DND-41 (cell line): ENCODE data around the gene ANKFN1.

Source experiments
- ATAC-seq: fragments of 200-7000 bp; cut with Tn5 transposase; 3 replicates; pipeline ENCODE4 v1.9.1; 2021; ENCODE audit warnings: low read depth; ENCODE audit not compliant: insufficient read depth
- DNase-seq: peaks from one replicate; pipeline ENCODE4 v3.0.0-alpha.2; 2020
- H2AFZ ChIP-seq: 2 replicates; pipeline ENCODE4 v1.6.0; 2012; ENCODE audit warnings: low read depth, low read length
- H3K27ac ChIP-seq: 2 replicates; pipeline ENCODE4 v1.5.1; 2012; ENCODE audit warnings: low read length, inconsistent platforms
- H3K27me3 ChIP-seq: fragments of 200-600 bp; sonication (generic); 2 replicates; pipeline ENCODE4 v1.6.0; 2012; ENCODE audit warnings: low read length, mild to moderate bottlenecking, inconsistent platforms; ENCODE audit not compliant: insufficient read depth, poor library complexity
- H3K36me3 ChIP-seq: 2 replicates; pipeline ENCODE4 v1.5.1; 2012; ENCODE audit warnings: low read length, inconsistent platforms; ENCODE audit not compliant: insufficient read depth
- H3K4me1 ChIP-seq: 2 replicates; pipeline ENCODE4 v1.5.1; 2012; ENCODE audit warnings: mild to moderate bottlenecking, low read length; ENCODE audit not compliant: insufficient read depth
- H3K4me2 ChIP-seq: 2 replicates; pipeline ENCODE4 v1.6.0; 2012; ENCODE audit warnings: mild to moderate bottlenecking, moderate library complexity, low read length, inconsistent platforms; ENCODE audit not compliant: insufficient read depth
- H3K4me3 ChIP-seq, 2 experiments: fragments of 200-600 bp in 1 of 2; shearing (Covaris generic) in 1 of 2; 2 replicates each; pipeline ENCODE4 v1.5.1; 2012 to 2016; ENCODE audit warnings: inconsistent platforms in 2 of 2, low read length in 2 of 2, mild to moderate bottlenecking in 2 of 2, low read depth in 1 of 2, moderate library complexity in 1 of 2
- H3K79me2 ChIP-seq: 2 replicates; pipeline ENCODE4 v1.6.0; 2012; ENCODE audit warnings: low read length, inconsistent platforms; ENCODE audit not compliant: insufficient read depth
- H3K9ac ChIP-seq: 2 replicates; pipeline ENCODE4 v1.6.0; 2012; ENCODE audit warnings: low read depth, mild to moderate bottlenecking, inconsistent platforms, low read length, moderate library complexity
- H3K9me3 ChIP-seq: 2 replicates; pipeline ENCODE4 v1.5.1; 2012; ENCODE audit warnings: low read length, moderate library complexity, mild to moderate bottlenecking, inconsistent platforms; ENCODE audit not compliant: insufficient read depth, severe bottlenecking
- H4K20me1 ChIP-seq: 2 replicates; pipeline ENCODE4 v1.6.0; 2012; ENCODE audit warnings: low read length; ENCODE audit not compliant: insufficient read depth
- CTCF ChIP-seq: IDR thresholded peaks from 2 replicates; pipeline ENCODE4 v1.5.1; 2012; ENCODE audit warnings: borderline replicate concordance, low read length, moderate library complexity, mild to moderate bottlenecking; ENCODE audit not compliant: poor library complexity, severe bottlenecking; ENCODE audit errors: extremely low read depth
- EZH2 ChIP-seq: IDR thresholded peaks from 3 replicates; pipeline ENCODE4 v1.6.1; 2012; ENCODE audit warnings: borderline replicate concordance, low read depth, mild to moderate bottlenecking, moderate library complexity, low read length, inconsistent platforms; ENCODE audit not compliant: severe bottlenecking

The ANKFN1 gene

GRCh38 chr17:56289321-56289720 is 136.0 kb downstream of the ANKFN1 start:
- Histone ChIP-seq H2AFZ (peak overlapping the region; percentile 23), H3K9me3 (no peaks in the 10 kb centered on the region), H3K27me3 (no peaks in the 10 kb centered on the region), H3K36me3 (no peaks in the 10 kb centered on the region), H3K79me2 (no peaks in the 10 kb centered on the region), H3K9ac (no peak overlapping the region; the same call in 1 of the 2 replicates), H3K4me1 (peaks cover 52% of the 10 kb centered on the region), H4K20me1 (no peaks in the 10 kb centered on the region), H3K27ac (peak overlapping the region; percentile 95), H3K4me2 (no peak overlapping the region), H3K4me3 (no peak overlapping the region)
- ATAC-seq (no peak), DNase-seq (no peak)
- TF ChIP-seq EZH2: no peak
- no peak for TF ChIP-seq CTCF

- DNase-seq: peak; percentile 32
- Histone ChIP-seq H2AFZ (peak overlapping the region; percentile 21), H3K9me3 (no peaks in the 10 kb centered on the region)
Observed at GRCh38 chr17:56290101-56290801, 137.0 kb downstream of the ANKFN1 start.

GRCh38 chr17:56290802-56291118 is 137.5 kb downstream of the ANKFN1 start:
- no peaks in the 10 kb centered on the region for H3K9me3 ChIP-seq
- TF ChIP-seq CTCF (no peak), EZH2 (no peak)
- no peaks in the 10 kb centered on the region for H3K79me2 ChIP-seq
- H3K4me1 ChIP-seq: peaks cover 66% of the 10 kb centered on the region
- H3K9ac ChIP-seq: peak overlapping the region; percentile 43
- DNase-seq (peak; percentile 41), ATAC-seq (peak; percentile 66)
- no peaks in the 10 kb centered on the region for H4K20me1 ChIP-seq
- no peak overlapping the region for H3K4me3 ChIP-seq
- no peaks in the 10 kb centered on the region for H3K27me3 ChIP-seq
- H2AFZ ChIP-seq: peak overlapping the region; percentile 21
- H3K27ac ChIP-seq: peak overlapping the region; percentile 95
- H3K4me2 ChIP-seq: peak overlapping the region; percentile 50
- no peaks in the 10 kb centered on the region for H3K36me3 ChIP-seq

More at GRCh38 chr17:56290101-56290801, 137.0 kb downstream of the ANKFN1 start:
- Histone ChIP-seq H4K20me1 (no peaks in the 10 kb centered on the region), H3K27ac (peak overlapping the region; percentile 95), H3K79me2 (no peaks in the 10 kb centered on the region), H3K4me2 (peak overlapping the region; percentile 50), H3K4me1 (peaks cover 61% of the 10 kb centered on the region), H3K9ac (peak overlapping the region; percentile 43), H3K27me3 (no peaks in the 10 kb centered on the region), H3K36me3 (no peaks in the 10 kb centered on the region), H3K4me3 (no peak overlapping the region)
- TF ChIP-seq CTCF (no peak), EZH2 (no peak)
- ATAC-seq: peak; percentile 71
